Activated CD8-positive, alpha-beta T cell treated with anti-CD3 and anti-CD28 coated beads for 36 hours (primary cell): ENCODE results near the gene COG4. TPM values are rescaled to one million over a fixed set of nuclear protein-coding genes. Genes with fewer than 3 reads are reported as not detected.

ENCODE experiments used
- ATAC-seq: fragments of 200-7000 bp; cut with Tn5 transposase; one replicate; pipeline ENCODE4 v1.10.0; 2021; ENCODE audit warnings: mild to moderate bottlenecking, moderate library complexity
- CTCF ChIA-PET: fragments of 350-600 bp; sonication (Branson Sonifier 250); formaldehyde crosslinking; loops from one replicate; lab custom pipeline; 2021; ENCODE audit warnings: antibody characterized with exemption; lab: Charles Lee
- POLR2A ChIA-PET: fragments of 350-600 bp; sonication (Branson Sonifier 250); formaldehyde crosslinking; loops from one replicate; lab custom pipeline; 2021; ENCODE audit warnings: antibody characterized with exemption; lab: Charles Lee
- DNase-seq: peaks from one replicate; pipeline ENCODE4 v3.0.0-alpha.2; 2020
- H3K27ac Mint-ChIP-seq: one replicate; pipeline ENCODE4 v1.8.0; 2021; ENCODE audit warnings: mild to moderate bottlenecking, mixed read lengths
- H3K27me3 Mint-ChIP-seq: one replicate; pipeline ENCODE4 v1.8.0; 2021; ENCODE audit warnings: mixed read lengths
- H3K36me3 Mint-ChIP-seq: one replicate; pipeline ENCODE4 v1.8.0; 2021; ENCODE audit warnings: low read depth, mixed read lengths
- H3K4me1 Mint-ChIP-seq: one replicate; pipeline ENCODE4 v1.8.0; 2021; ENCODE audit warnings: low read depth, mixed read lengths
- H3K4me3 Mint-ChIP-seq: one replicate; pipeline ENCODE4 v1.8.0; 2021; ENCODE audit warnings: mild to moderate bottlenecking, moderate library complexity, mixed read lengths
- H3K9me3 Mint-ChIP-seq: one replicate; pipeline ENCODE4 v1.8.0; 2021; ENCODE audit warnings: mixed read lengths
- CTCF ChIP-seq: fragments of 200-600 bp; IDR thresholded peaks from one replicate; pipeline ENCODE4 v1.8.0; 2022; ENCODE audit warnings: antibody characterized with exemption, mild to moderate bottlenecking
- intact Hi-C: fragments of 100-400 bp; cut with micrococcal nuclease; formaldehyde crosslinking; loops from one replicate; pipeline ENCODE4 v1.10.0; 2022
- total RNA-seq, 2 experiments: library from RNA; stranded (reverse); gene quantifications; one replicate each; pipeline ENCODE4 v1.2.3, GENCODE V29; 2021

Gene COG4
- total RNA-seq, 2 experiments from 2014 or later, result 38.0 to 39.0 TPM

DNA sequence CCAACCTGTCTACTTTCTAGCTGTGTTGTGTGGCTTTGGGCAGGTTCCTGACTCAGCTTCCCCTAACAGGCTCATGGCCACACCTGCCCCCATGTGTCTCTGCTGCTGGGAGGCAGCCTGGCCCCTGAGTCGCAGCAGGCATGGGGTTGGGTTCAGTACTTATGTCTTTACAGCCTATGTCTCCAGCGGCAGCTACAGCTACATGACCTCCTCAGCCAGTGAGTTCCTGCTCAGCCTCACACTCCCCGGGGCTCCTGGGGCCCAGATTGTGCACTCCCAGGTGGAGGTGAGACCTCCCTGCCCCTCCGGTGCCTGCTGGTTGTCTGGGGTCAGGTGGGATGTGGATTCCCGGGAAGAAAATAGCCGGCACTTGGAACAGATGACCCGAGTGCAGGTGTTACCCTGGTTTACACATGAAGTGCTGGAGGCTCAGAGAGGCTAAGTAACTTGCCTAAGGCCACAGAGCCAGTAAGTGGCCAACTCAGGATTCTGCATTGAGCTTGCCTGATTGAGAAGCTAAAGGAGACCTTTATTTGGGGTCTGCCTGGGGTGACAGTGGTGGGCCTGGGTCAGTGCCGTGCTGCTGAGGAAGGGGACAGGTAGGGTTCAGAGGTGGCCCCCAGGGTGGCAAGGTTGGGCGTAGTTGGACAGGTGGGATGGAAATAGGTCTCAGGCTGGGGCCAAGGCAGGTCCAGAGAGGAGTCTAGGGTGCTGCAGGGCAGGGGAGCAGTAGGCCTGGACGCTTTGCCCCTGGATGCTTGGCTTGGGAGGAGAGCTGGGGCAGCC lies 53.0 kb downstream of the COG4 start:
- TF ChIP-seq CTCF, result no peak
- H3K4me3 Mint-ChIP-seq, result no peak overlapping the region
- no peak for ATAC-seq
- H3K4me1 Mint-ChIP-seq, result no peaks in the 10 kb centered on the region
- no peaks in the 10 kb centered on the region for H3K27me3 Mint-ChIP-seq
- ChIA-PET CTCF (no interaction called here), POLR2A (interaction anchor here (1.5 kb wide), 1 partner anchor 17 kb away, joined by 4 read pairs; no protein-coding TSS in a partner anchor)
- no peaks in the 10 kb centered on the region for H3K9me3 Mint-ChIP-seq
- H3K27ac Mint-ChIP-seq, result peak overlapping the region; percentile 12
- no peaks in the 10 kb centered on the region for H3K36me3 Mint-ChIP-seq
- no peak for DNase-seq
- intact Hi-C loops, result no loop called here

- H3K27me3 Mint-ChIP-seq, result no peaks in the 10 kb centered on the region
- no peak overlapping the region for H3K27ac Mint-ChIP-seq
- ChIA-PET CTCF (no interaction called here), POLR2A (interaction anchor here (1.0 to 1.5 kb wide), 4 partner anchors 8 to 25 kb away, joined by 3 to 4 read pairs (median 4); partner anchors contain the start of gene FCSK)
- intact Hi-C loops, result no loop called here
- ATAC-seq, result no peak
- H3K4me3 Mint-ChIP-seq, result no peak overlapping the region
- H3K4me1 Mint-ChIP-seq, result no peaks in the 10 kb centered on the region
- no peaks in the 10 kb centered on the region for H3K9me3 Mint-ChIP-seq
- TF ChIP-seq CTCF, result no peak
- no peak for DNase-seq
- H3K36me3 Mint-ChIP-seq, result peaks cover 3% of the 10 kb centered on the region
Observed at GRCh38 chr16:70468776-70469525, 54.4 kb downstream of the COG4 start.

- no peaks in the 10 kb centered on the region for H3K9me3 Mint-ChIP-seq
- no peak for DNase-seq
- no peak for ATAC-seq
- TF ChIP-seq CTCF, result no peak
- ChIA-PET POLR2A (interaction anchor here (0.7 kb wide), 1 partner anchor 89 kb away, joined by 3 read pairs; no protein-coding TSS in a partner anchor), CTCF (no interaction called here)
- no peaks in the 10 kb centered on the region for H3K4me1 Mint-ChIP-seq
- intact Hi-C loops, result no loop called here
- H3K27me3 Mint-ChIP-seq, result no peaks in the 10 kb centered on the region
- H3K27ac Mint-ChIP-seq, result no peak overlapping the region
- peaks cover 3% of the 10 kb centered on the region for H3K36me3 Mint-ChIP-seq
- H3K4me3 Mint-ChIP-seq, result no peak overlapping the region
Observed at GRCh38 chr16:70467608-70468007, 55.7 kb downstream of the COG4 start.

- H3K27ac Mint-ChIP-seq, result no peak overlapping the region
- peaks cover 3% of the 10 kb centered on the region for H3K36me3 Mint-ChIP-seq
- intact Hi-C loops, result no loop called here
- no peak overlapping the region for H3K4me3 Mint-ChIP-seq
- POLR2A ChIA-PET, result no interaction called here
- TF ChIP-seq CTCF, result no peak
- ATAC-seq (no peak), DNase-seq (no peak)
- no peaks in the 10 kb centered on the region for H3K27me3 Mint-ChIP-seq
- CTCF ChIA-PET, result no interaction called here
- H3K9me3 Mint-ChIP-seq, result no peaks in the 10 kb centered on the region
- no peaks in the 10 kb centered on the region for H3K4me1 Mint-ChIP-seq
Observed at GRCh38 chr16:70467113-70467512, 56.2 kb downstream of the COG4 start.

DNA sequence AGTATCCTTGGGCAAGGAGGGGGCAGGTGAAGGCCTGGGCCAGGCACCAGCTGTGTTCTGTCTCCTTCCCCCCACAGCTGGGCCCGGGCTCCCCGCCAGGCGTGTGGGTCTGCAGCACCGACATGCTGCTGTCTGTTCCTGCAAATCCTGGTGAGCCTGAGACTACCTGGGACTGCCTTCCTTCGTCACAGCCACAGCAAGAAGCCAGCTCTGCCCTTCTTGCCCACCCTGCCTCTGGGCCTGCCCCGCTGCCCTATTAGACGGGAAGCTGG lies 56.6 kb downstream of the COG4 start:
- ChIA-PET POLR2A (no interaction called here), CTCF (no interaction called here)
- Mint-ChIP-seq H3K9me3 (no peaks in the 10 kb centered on the region), H3K4me1 (no peaks in the 10 kb centered on the region), H3K36me3 (peaks cover 3% of the 10 kb centered on the region), H3K27ac (no peak overlapping the region), H3K27me3 (no peaks in the 10 kb centered on the region), H3K4me3 (no peak overlapping the region)
- intact Hi-C loops, result no loop called here
- TF ChIP-seq CTCF, result no peak
- DNase-seq (no peak), ATAC-seq (no peak)
